ENCODE results near the gene TFPI. TPM values are rescaled to one million over a fixed set of nuclear protein-coding genes. Genes with fewer than 3 reads are reported as not detected.

The TFPI gene
- total RNA-seq, 1 experiment from 2014 or later, result 16.0 TPM

GRCh38 chr2:187580462-187581124, 26.4 kb upstream of the TFPI start:
- ATAC-seq (peak; percentile 32; the same call in 1 of the 2 replicates), DNase-seq (peak; percentile 86)
- peak overlapping the region; percentile 56 for H3K9ac ChIP-seq (ENCODE audit: low read length)
- no peak overlapping the region for H3K4me3 ChIP-seq (ENCODE audit: low read length)
- no peaks in the 10 kb centered on the region for H4K20me1 ChIP-seq (ENCODE audit: low read length)
- peaks cover 20% of the 10 kb centered on the region for H3K4me1 ChIP-seq (ENCODE audit: insufficient read depth, low read length)
- intact Hi-C loops (cut with micrococcal nuclease), result loop anchor here (1.0 to 5.0 kb wide), 9 partner anchors 40 to 1832 kb away; partner anchors contain the start of gene GULP1
- peak overlapping the region; percentile 72 for H3K27ac ChIP-seq (ENCODE audit: low read length)
- H3K79me2 ChIP-seq (ENCODE audit: low read length), result no peaks in the 10 kb centered on the region
- no peaks in the 10 kb centered on the region for H3K36me3 ChIP-seq (ENCODE audit: low read depth, low read length)
- no peaks in the 10 kb centered on the region for H3F3A ChIP-seq (ENCODE audit: low read length, unreplicated experiment)
- no TSS peak for BruUV-seq (replicated peaks)
- H2AFZ ChIP-seq (ENCODE audit: low read length), result peak overlapping the region; percentile 76
- peak overlapping the region; percentile 64 for H3K4me2 ChIP-seq (ENCODE audit: low read length)
- no peaks in the 10 kb centered on the region for H3K27me3 ChIP-seq (ENCODE audit: low read length)
- TF ChIP-seq EZH2phosphoT487 (IDR thresholded peaks at IDR 0.05; ENCODE audit: borderline replicate concordance, low read length) (no peak), CTCF (conservative IDR thresholded peaks at IDR 0.05; ENCODE audit: low read depth, low read length) (peak; percentile 69), EZH2 (IDR thresholded peaks at IDR 0.05; ENCODE audit: low read length, unreplicated experiment) (no peak)
- H3K9me2 ChIP-seq (replicated peaks; ENCODE audit: low read length), result no peaks in the 10 kb centered on the region
- ChIA-PET POLR2A (ENCODE audit: unreplicated experiment) (no interaction called here), CTCF (interaction anchor here (0.9 to 2.8 kb wide), 2 partner anchors 81 to 263 kb away, joined by 3 to 37 read pairs; no protein-coding TSS in a partner anchor)
- no peaks in the 10 kb centered on the region for H3K9me3 ChIP-seq (ENCODE audit: low read length)

- H3K4me1 ChIP-seq (ENCODE audit: insufficient read depth, low read length), result peaks cover 31% of the 10 kb centered on the region
- ChIA-PET POLR2A (ENCODE audit: unreplicated experiment) (no interaction called here), CTCF (interaction anchor here (0.6 to 0.9 kb wide), 3 partner anchors 76 to 336 kb away, joined by 3 to 17 read pairs (median 4); no protein-coding TSS in a partner anchor)
- no peaks in the 10 kb centered on the region for H3K9me3 ChIP-seq (ENCODE audit: low read length)
- no peak overlapping the region for H2AFZ ChIP-seq (ENCODE audit: low read length)
- H3K27ac ChIP-seq (ENCODE audit: low read length), result peak overlapping the region; percentile 5
- no peak overlapping the region for H3K4me3 ChIP-seq (ENCODE audit: low read length)
- intact Hi-C loops (cut with micrococcal nuclease), result no loop called here
- TF ChIP-seq EZH2 (IDR thresholded peaks at IDR 0.05; ENCODE audit: low read length, unreplicated experiment) (no peak), EZH2phosphoT487 (IDR thresholded peaks at IDR 0.05; ENCODE audit: borderline replicate concordance, low read length) (no peak), CTCF (conservative IDR thresholded peaks at IDR 0.05; ENCODE audit: low read depth, low read length) (peak; percentile 39)
- no peak overlapping the region for H3K4me2 ChIP-seq (ENCODE audit: low read length)
- no peaks in the 10 kb centered on the region for H3F3A ChIP-seq (ENCODE audit: low read length, unreplicated experiment)
- peak; percentile 51; the same call in 1 of the 2 replicates for ATAC-seq
- peak; percentile 30 for DNase-seq
- H4K20me1 ChIP-seq (ENCODE audit: low read length), result no peaks in the 10 kb centered on the region
- H3K36me3 ChIP-seq (ENCODE audit: low read depth, low read length), result no peaks in the 10 kb centered on the region
- no peaks in the 10 kb centered on the region for H3K9me2 ChIP-seq (replicated peaks; ENCODE audit: low read length)
- no peaks in the 10 kb centered on the region for H3K27me3 ChIP-seq (ENCODE audit: low read length)
- no TSS peak for BruUV-seq (replicated peaks)
- no peak overlapping the region for H3K9ac ChIP-seq (ENCODE audit: low read length)
- no peaks in the 10 kb centered on the region for H3K79me2 ChIP-seq (ENCODE audit: low read length)
Measured at GRCh38 chr2:187577310-187577709, 23.1 kb upstream of the TFPI start.

- no peaks in the 10 kb centered on the region for H3F3A ChIP-seq (ENCODE audit: low read length, unreplicated experiment)
- no peaks in the 10 kb centered on the region for H4K20me1 ChIP-seq (ENCODE audit: low read length)
- H3K27me3 ChIP-seq (ENCODE audit: low read length), result no peaks in the 10 kb centered on the region
- CTCF ChIA-PET, result interaction anchor here (0.6 kb wide), 1 partner anchor 77 kb away, joined by 3 read pairs; no protein-coding TSS in a partner anchor
- no peak for TF ChIP-seq EZH2 (IDR thresholded peaks at IDR 0.05; ENCODE audit: low read length, unreplicated experiment)
- no peak for TF ChIP-seq CTCF (conservative IDR thresholded peaks at IDR 0.05; ENCODE audit: low read depth, low read length)
- no peak for TF ChIP-seq EZH2phosphoT487 (IDR thresholded peaks at IDR 0.05; ENCODE audit: borderline replicate concordance, low read length)
- 0 out of 2 replicates have a peak overlapping the region, but pooled peaks have one; percentile 9 for H3K9ac ChIP-seq (ENCODE audit: low read length)
- no peaks in the 10 kb centered on the region for H3K9me2 ChIP-seq (replicated peaks; ENCODE audit: low read length)
- POLR2A ChIA-PET (ENCODE audit: unreplicated experiment), result no interaction called here
- no peak for ATAC-seq
- intact Hi-C loops (cut with micrococcal nuclease), result no loop called here
- H3K4me1 ChIP-seq (ENCODE audit: insufficient read depth, low read length), result peaks cover 31% of the 10 kb centered on the region
- H3K4me3 ChIP-seq (ENCODE audit: low read length), result no peak overlapping the region
- no peak overlapping the region for H2AFZ ChIP-seq (ENCODE audit: low read length)
- H3K9me3 ChIP-seq (ENCODE audit: low read length), result no peaks in the 10 kb centered on the region
- peak overlapping the region; percentile 5 for H3K27ac ChIP-seq (ENCODE audit: low read length)
- H3K36me3 ChIP-seq (ENCODE audit: low read depth, low read length), result no peaks in the 10 kb centered on the region
- H3K4me2 ChIP-seq (ENCODE audit: low read length), result no peak overlapping the region
- DNase-seq, result no peak
- no peaks in the 10 kb centered on the region for H3K79me2 ChIP-seq (ENCODE audit: low read length)
- no TSS peak for BruUV-seq (replicated peaks)
Measured at GRCh38 chr2:187576906-187577305, 22.7 kb upstream of the TFPI start.

Measured in PC-3 (cell line).